ENCODE data around the gene AR. TPM values are rescaled to one million over a fixed set of nuclear protein-coding genes. Genes with fewer than 3 reads are reported as not detected.

AR gene
- total and polyA plus RNA-seq, 7 donors = under 0.01 to 9.1 (median 5.4) TPM; not detected in 1

DNA sequence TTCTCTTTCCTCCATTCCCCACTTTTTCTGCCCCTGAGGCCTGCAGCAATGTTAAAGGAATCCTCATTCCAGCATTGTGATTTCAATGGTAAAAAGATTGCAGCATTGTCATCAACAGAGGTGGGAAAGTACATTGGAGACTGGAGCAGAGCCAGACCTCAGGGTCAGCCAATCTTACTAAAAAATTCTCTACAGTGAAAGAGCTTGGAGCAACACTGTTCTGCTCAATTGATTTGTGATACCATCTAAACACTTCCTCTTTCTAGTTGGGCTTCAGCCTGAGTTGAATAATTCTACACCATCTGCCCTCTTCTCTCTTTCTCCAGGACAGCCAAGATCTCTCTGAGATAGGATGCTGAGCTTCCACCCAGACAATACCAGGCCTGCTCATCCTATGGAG lies 176.5 kb downstream of the AR start:
- DNase-seq = no peak
- intact Hi-C loops (cut with DNase I) = no loop called here

DNA sequence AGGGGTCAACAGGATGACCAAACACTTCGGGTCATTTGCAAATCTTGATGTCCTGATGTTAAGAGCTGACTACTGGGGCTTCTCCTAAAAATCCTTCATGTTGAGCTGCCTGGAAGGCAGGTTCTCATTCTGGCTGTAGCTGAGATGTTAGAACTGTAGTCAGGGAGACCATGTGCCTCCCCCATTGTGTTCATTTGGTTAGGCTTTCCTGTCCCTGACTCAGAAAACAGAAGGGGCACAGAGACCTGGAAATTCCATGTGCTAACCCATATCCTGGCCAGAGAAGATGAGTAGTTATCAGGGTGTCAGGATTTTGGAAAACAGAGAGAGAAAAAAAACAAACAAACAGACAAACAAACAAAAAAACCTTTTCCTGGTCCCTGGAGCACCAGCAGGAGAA lies 177.5 kb downstream of the AR start:
- no peak for TF ChIP-seq POLR2AphosphoS5 (IDR thresholded peaks at IDR 0.05)
- TF ChIP-seq, protein P1, sequence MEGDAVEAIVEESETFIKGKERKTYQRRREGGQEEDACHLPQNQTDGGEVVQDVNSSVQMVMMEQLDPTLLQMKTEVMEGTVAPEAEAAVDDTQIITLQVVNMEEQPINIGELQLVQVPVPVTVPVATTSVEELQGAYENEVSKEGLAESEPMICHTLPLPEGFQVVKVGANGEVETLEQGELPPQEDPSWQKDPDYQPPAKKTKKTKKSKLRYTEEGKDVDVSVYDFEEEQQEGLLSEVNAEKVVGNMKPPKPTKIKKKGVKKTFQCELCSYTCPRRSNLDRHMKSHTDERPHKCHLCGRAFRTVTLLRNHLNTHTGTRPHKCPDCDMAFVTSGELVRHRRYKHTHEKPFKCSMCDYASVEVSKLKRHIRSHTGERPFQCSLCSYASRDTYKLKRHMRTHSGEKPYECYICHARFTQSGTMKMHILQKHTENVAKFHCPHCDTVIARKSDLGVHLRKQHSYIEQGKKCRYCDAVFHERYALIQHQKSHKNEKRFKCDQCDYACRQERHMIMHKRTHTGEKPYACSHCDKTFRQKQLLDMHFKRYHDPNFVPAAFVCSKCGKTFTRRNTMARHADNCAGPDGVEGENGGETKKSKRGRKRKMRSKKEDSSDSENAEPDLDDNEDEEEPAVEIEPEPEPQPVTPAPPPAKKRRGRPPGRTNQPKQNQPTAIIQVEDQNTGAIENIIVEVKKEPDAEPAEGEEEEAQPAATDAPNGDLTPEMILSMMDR (IDR thresholded peaks at IDR 0.05) = no peak
- intact Hi-C loops (cut with DNase I) = no loop called here
- no peak for DNase-seq
- Histone ChIP-seq H3K9me3 (no peaks in the 10 kb centered on the region), H3K4me1 (no peaks in the 10 kb centered on the region), H3K4me3 (no peak overlapping the region), H3K27ac (no peak overlapping the region), H3K27me3 (no peaks in the 10 kb centered on the region), H3K36me3 (no peaks in the 10 kb centered on the region)
- 68 to 83% methylated on average over 1 of the region's 1 CpG for WGBS, 2 donors

More for the DNA sequence above, 176.5 kb downstream of the AR start:
- no peaks in the 10 kb centered on the region for H3K36me3 ChIP-seq
- no peak overlapping the region for H3K27ac ChIP-seq
- no peak overlapping the region for H3K4me3 ChIP-seq
- H3K27me3 ChIP-seq = no peaks in the 10 kb centered on the region
- H3K9me3 ChIP-seq = no peaks in the 10 kb centered on the region
- TF ChIP-seq, protein P1 (IDR thresholded peaks at IDR 0.05) = no peak
- no peak for TF ChIP-seq POLR2AphosphoS5 (IDR thresholded peaks at IDR 0.05)
- no peak for TF ChIP-seq EP300 (IDR thresholded peaks at IDR 0.05)
- no peak for TF ChIP-seq POLR2A (IDR thresholded peaks at IDR 0.05)
- no peaks in the 10 kb centered on the region for H3K4me1 ChIP-seq

DNA sequence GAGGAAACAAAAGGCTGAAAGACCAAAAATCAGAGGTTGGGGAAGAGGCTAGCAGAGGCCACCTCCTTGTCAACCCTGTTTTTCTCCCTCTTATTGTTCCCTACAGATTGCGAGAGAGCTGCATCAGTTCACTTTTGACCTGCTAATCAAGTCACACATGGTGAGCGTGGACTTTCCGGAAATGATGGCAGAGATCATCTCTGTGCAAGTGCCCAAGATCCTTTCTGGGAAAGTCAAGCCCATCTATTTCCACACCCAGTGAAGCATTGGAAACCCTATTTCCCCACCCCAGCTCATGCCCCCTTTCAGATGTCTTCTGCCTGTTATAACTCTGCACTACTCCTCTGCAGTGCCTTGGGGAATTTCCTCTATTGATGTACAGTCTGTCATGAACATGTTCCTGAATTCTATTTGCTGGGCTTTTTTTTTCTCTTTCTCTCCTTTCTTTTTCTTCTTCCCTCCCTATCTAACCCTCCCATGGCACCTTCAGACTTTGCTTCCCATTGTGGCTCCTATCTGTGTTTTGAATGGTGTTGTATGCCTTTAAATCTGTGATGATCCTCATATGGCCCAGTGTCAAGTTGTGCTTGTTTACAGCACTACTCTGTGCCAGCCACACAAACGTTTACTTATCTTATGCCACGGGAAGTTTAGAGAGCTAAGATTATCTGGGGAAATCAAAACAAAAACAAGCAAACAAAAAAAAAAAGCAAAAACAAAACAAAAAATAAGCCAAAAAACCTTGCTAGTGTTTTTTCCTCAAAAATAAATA lies 179.9 kb downstream of the AR start:
- Histone ChIP-seq H3K4me3 (no peak overlapping the region), H3K27ac (no peak overlapping the region), H3K27me3 (no peaks in the 10 kb centered on the region), H3K36me3 (no peaks in the 10 kb centered on the region), H3K9me3 (no peaks in the 10 kb centered on the region), H3K4me1 (no peaks in the 10 kb centered on the region)
- intact Hi-C loops (cut with DNase I) = no loop called here
- 61 to 78% methylated on average over 5 of the region's 5 CpGs for WGBS, 2 donors
- TF ChIP-seq, protein P1 (IDR thresholded peaks at IDR 0.05) = no peak
- TF ChIP-seq POLR2A (IDR thresholded peaks at IDR 0.05) (no peak), EP300 (IDR thresholded peaks at IDR 0.05) (no peak), POLR2AphosphoS5 (IDR thresholded peaks at IDR 0.05) (no peak)
- no peak for DNase-seq

DNA sequence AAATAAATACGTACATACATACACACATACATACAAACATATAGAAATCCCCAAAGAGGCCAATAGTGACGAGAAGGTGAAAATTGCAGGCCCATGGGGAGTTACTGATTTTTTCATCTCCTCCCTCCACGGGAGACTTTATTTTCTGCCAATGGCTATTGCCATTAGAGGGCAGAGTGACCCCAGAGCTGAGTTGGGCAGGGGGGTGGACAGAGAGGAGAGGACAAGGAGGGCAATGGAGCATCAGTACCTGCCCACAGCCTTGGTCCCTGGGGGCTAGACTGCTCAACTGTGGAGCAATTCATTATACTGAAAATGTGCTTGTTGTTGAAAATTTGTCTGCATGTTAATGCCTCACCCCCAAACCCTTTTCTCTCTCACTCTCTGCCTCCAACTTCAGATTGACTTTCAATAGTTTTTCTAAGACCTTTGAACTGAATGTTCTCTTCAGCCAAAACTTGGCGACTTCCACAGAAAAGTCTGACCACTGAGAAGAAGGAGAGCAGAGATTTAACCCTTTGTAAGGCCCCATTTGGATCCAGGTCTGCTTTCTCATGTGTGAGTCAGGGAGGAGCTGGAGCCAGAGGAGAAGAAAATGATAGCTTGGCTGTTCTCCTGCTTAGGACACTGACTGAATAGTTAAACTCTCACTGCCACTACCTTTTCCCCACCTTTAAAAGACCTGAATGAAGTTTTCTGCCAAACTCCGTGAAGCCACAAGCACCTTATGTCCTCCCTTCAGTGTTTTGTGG lies 180.7 kb downstream of the AR start:
- intact Hi-C loops (cut with DNase I) = no loop called here
- DNase-seq = no peak

More for the DNA sequence above, 180.7 kb downstream of the AR start:
- Histone ChIP-seq H3K27ac (no peak overlapping the region), H3K4me1 (no peaks in the 10 kb centered on the region), H3K27me3 (no peaks in the 10 kb centered on the region), H3K4me3 (no peak overlapping the region), H3K9me3 (no peaks in the 10 kb centered on the region), H3K36me3 (no peaks in the 10 kb centered on the region)
- 65 to 78% methylated on average over 5 of the region's 5 CpGs for WGBS, 2 donors
- TF ChIP-seq, protein P1 (IDR thresholded peaks at IDR 0.05) = no peak
- no peak for TF ChIP-seq EP300 (IDR thresholded peaks at IDR 0.05)
- no peak for TF ChIP-seq POLR2AphosphoS5 (IDR thresholded peaks at IDR 0.05)
- no peak for TF ChIP-seq POLR2A (IDR thresholded peaks at IDR 0.05)

Measured in sigmoid colon (tissue), 7 donors.